HG03103 (cell line): ENCODE results near the gene COPS6.
A peak's percentile ranks its signal among the peaks of the same experiment; 100 is the strongest.
"Not testable (repeated sequence)": the region's sequence is repeated elsewhere in the genome, so short reads cannot be mapped to it uniquely, and the experiment has no call there.

Source experiments
- ATAC-seq: cut with Tn5 transposase; IDR thresholded peaks from one replicate; pipeline ENCODE4 v1.9.1; 2021; ENCODE audit warnings: low read depth; ENCODE audit not compliant: unreplicated experiment

The COPS6 gene

DNA sequence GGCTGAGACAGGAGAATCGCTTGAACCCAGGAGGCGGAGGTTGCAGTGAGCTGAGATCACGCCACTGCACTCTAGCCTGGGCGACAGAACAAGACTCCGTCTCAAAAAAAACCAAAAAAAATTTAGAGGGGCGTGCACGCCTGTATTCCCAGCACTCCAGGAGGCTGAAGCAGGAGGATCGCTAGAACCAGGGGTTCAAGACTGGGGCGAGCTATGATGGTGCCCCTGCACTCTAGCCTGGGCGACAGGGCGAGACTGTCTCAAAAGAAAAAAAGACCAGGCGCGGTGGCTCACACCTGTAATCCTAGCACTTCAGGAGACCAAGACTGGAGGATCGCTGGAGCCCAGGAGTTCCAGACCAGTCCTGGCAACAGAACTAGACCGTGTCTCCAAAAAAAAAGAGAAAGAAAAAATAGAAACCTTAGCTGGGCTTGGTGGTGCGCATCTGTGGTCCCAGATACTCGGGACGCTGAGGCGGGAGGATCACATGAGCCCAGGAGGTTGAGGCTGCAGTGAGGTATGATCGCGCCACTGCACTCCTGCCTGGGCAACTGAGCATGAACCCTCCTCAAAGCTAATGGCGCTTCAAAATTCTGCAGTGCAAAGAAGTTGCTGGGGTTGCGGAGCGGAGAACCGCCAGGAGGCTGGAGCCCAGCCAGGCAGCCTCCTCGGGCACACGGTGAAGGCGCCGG lies 37.6 kb downstream of the COPS6 start:
- ATAC-seq, result peak; percentile 21

DNA sequence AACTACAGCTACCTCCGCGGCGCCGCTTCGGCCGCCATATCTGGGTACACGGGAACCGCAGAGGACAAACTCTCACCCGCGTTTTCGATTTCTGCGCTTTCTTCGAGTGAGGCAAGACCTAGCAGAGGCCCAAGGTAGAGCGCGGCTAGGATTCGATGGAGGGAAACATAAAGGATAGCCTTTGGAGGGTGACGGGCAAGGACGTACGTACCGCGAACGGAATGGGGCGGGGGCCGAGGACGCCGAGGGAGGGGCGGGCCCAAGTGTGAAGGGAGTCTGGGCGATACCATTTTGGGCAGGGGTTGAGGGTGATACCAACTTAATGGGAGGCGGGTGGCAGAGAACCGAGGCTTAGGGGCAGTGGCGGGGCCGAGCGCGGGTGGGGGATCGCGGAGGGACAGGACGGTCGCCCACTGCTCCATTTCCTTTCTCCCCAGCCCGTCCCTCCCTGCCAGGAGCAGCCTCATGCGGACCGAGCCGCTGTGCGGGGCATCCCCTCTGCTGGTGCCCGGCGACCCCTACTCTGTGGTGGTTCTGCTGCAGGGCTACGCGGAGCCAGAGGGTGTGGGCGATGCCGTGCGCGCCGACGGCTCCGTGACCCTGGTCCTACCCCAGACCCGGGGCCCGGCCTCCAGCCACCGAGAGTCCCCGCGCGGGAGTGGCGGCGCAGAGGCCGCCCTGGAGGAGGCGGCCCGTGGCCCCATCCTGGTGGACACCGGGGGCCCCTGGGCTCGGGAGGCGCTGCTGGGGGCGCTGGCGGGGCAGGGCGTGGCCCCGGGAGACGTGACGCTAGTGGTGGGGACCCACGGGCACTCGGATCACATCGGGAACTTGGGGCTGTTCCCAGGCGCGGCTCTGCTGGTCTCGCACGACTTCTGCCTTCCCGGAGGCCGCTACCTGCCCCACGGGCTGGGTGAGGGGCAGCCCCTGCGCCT lies 38.4 kb downstream of the COPS6 start, which contains the start of gene MBLAC1:
TSS of gene MBLAC1 (plus strand) at position 37 of the 935 bp plus-strand sequence. CDS start at position 466, 429 bp downstream.
- ATAC-seq, result peak; percentile 61

DNA sequence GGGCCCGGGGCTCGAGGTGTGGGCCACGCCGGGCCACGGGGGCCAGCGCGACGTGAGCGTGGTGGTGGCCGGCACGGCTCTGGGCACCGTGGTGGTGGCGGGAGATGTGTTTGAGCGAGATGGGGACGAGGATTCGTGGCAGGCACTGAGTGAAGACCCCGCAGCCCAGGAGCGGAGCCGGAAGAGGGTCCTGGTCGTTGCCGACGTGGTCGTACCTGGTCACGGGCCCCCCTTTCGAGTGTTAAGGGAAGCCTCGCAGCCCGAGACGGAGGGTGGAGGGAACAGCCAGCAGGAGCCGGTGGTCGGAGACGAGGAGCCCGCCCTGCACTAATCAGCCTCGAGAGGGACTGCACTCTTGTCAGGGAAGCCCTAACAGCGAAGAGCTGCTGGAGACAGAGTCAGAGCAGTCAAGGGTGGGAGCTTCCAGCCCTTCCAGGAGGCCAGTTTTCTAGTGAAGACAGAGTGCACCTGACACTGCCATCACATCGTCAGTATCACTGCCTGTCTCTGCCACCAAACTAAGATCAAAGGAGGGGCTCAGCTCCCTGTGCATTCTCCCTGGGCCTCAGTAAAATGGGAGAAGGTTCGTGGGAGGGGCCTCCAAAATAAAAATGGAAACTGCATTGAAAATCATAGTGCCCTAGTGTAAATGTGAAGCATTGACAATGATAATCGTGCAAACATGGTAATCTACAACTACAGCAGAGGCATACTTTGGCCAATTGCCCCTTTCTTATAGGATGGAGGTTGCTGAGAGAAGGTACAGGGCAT lies 39.3 kb downstream of the COPS6 start:
- ATAC-seq, result no peak

DNA sequence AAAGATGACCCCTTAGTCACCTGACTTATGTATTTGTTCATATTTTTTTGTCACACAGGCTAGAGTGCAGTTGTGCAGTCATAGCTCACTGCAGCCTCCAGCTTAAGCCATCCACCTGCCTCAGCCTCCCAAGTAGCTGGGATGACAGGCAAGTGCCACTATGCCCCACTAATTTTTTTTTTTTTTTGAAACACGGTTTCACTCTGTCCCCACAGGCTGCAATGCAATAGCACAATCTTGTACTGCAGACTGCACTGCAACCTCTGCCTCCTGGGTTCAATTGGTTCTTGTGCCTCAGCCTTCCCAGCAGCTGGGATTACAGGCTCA lies 39.8 kb downstream of the COPS6 start:
- ATAC-seq, result no peak

DNA sequence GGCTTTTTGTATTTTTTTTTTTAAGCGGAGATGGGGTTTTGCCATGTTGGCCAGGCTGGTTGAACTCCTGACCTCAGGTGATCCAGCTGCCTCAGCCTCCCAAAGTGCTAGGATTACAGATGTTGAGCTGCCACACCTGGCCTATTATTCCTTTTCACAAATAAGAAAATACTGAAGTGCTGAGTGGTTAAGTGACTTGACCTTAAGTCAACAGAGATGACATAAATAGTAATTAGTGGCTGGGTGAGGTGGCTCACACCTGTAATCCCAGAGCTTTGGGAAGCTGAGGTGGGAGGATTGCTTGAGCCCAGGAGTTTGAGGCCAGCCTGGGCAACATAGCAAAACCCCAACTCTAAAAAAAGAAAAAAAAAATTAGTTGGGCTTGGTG lies 41.4 kb downstream of the COPS6 start:
- not testable (repeated sequence) for ATAC-seq

DNA sequence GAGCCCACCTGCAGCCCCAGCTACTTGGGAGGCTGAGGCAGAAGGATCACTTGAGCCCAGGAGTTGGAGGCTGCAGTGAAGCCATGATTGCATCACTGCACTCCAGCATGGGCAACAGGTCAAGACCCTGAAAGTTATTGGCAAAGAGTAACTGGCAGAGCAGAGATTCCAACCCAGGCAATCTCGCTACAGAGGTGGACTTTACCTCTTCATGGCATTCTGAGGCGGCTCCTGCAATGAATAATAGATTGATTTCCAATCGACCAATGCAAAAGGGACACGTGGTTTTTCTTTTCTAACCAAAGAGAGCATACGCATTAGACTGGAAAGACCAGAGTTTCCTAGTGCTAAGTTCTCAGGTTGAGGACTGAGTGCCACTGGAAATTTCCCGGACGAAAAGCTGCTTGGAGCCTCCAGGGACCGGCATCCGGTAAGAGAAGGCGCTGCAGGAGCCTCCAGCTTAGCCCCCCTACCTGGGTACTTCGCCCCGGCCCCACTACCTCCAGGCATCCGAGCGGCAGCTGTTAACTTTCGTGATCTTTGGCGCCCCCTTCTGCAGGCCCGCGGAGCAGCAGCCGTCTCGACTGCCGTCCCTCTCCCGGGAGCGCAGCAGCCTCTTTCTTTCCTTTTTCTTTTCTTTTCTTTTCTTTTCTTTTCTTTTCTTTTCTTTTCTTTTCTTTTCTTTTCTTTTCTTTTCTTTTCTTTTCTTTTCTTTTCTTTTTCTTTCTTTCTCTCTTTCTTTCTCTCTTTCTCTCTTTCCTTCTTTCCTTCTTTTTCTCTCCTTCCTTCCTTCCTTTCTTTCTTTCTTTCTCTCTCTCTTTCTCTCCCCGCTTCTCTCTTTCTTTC lies 42.1 kb downstream of the COPS6 start:
- ATAC-seq, result no peak

DNA sequence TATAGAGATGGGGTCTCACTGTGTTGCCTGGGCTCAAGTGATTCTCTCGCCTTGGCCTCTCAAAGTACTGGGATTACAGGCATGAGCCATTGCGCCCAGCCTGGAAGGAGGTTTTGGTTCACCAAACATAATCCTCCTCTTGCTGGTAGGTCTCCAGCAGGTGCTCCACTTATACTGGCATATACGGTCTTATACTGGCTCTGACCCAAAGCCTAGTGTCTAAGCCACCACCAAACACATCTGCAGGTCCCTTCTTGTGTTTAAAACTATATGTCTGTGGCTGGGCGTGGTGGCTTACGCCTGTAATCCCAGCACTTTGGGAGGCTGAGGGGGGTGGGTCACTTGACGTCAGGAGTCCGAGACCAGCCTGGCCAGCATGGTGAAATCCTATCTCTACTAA lies 43.4 kb downstream of the COPS6 start:
- no peak for ATAC-seq

DNA sequence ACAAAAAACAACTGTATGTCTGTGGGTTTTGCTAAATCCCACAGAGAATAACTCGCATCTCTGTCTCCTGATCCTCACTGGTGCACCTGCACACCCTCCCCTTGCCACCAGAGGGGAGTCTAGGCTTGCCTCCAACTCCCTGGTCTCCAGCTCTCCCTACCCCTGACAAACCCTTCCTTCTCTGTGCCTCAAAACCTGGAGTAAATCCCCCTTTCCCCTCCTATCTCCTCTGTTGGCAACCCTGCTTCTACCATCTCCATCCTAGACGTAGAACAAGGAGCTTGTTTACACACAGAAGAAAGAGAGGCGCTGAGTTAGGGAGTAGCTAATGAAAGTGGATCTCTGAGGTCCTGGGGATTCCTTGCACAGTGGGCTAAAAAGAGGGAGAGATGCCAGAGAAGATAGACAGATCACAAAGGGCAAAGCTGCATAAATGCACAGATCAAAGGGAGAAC lies 44.0 kb downstream of the COPS6 start:
- ATAC-seq, result no peak

DNA sequence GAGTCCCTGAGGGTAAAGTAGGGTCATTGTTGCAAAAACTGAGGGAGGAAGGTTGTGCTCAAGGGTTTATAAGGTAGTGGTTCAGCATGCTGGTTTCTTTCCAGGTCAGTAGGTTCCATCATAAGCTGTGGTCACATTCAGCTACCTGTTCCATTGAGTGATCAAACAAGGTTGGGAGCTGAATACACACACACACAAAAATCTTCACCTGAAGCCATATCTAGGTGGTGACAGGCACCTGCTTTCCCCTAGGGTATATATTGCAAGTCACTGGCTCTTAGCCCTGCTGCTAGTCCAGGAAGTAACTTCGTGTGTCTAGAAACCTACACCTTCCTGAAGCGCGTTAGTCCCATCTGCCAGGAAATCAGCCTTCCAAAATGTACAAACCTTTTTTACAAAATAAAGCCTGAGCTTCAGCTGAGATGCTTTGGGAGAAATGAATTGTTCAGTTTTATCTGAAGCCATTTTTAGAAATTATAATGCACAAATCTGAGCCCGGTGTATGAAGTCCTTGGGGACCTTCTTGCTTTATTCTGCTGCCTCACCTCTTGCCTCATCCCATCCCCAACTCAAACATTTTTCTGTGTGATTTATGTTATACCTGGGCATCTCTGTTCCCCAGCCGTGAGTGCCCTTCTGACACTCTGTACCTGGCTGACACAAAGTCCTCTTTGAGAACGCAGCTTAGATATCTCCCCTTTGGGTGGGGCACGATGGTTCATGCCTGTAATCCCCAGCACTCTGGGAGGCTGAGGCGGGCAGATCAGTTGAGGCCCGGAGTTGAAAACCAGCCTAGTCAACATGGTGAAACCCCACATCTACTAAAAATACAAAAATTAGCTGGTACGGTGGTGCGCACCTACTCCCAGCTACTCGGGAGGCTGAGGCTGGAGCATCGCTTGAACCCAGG lies 49.3 kb downstream of the COPS6 start:
- ATAC-seq, result no peak

DNA sequence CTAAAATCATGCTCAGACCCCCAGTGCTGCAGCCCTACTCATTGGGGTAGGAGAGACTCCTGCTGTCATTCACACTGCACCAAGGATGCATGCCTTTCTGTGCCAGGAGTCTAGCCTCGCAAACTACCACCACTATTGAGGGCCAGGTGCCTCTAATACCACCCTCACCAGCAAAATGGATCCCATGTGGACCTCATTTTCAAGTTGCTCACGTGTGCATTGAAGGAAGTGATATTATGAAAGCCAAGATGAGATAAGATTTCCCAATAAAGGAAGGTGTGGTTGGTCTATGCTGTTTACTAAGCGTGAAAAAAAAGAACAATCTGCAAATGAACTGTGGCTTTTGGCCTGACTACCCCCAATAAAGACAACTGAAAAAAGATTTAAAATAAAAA lies 52.8 kb downstream of the COPS6 start:
- ATAC-seq, result no peak
